NCI-H2227 (cell line): ENCODE results near the gene INAFM2.

Experiments
- DNase-seq: peaks from one replicate; lab custom pipeline; 2025; ENCODE audit not compliant: unreplicated experiment; lab: John Stamatoyannopoulos, UW

Gene INAFM2

GRCh38 chr15:40323239-40323952 lies at the start of gene INAFM2:
TSS of gene INAFM2 (plus strand) at chr15:40323692. CDS start at chr15:40324056, 364 bp downstream.
- DNase-seq: peak; percentile 94

GRCh38 chr15:40274350-40275274 lies 48.9 kb upstream of the INAFM2 start:
- peak; percentile 76 for DNase-seq

GRCh38 chr15:40275523-40275922 lies 48.0 kb upstream of the INAFM2 start:
- DNase-seq: no peak

GRCh38 chr15:40275954-40276353 lies 47.5 kb upstream of the INAFM2 start:
- no peak for DNase-seq

DNA sequence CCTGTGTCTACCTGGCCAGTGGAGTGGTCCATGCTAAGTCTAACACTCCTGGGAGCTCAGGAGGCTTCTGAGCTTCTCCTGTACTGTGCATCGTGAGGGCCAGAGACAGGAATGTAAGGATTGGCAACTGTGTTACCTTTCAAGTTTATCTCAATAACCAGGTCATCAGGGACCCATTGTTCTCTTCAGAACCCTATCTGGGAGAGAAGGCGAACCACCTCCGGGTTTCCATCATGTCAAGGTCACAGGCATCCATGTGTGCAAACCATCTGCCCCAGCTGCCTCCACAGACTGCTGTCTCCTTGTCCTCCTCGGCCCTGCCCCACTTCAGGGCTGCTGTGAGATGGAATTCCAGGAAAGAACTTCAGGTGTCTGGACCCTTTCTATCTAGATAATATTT lies 46.6 kb upstream of the INAFM2 start:
- no peak for DNase-seq

- DNase-seq: no peak
These were observed 46.0 kb upstream of the INAFM2 start for GRCh38 chr15:40277471-40277870.

DNA sequence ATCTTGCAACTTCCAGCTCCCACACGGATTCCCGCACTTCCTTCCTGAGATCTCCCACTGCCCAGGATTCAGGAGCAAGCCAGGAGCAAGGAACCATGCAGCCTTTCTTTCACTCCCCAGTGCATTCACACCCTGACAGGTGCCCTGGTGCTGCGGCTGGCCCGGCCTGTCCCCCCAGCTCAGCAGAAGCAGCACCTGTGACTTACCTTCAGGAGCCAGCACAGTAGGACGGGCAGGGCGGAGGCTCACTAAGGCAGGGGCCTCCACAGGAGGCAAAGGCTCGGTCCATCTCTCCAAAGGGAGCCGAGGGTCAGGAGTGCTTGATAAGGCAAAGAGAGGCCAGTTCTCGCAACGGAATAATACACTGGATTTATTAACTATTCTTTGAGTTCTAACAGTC lies 45.5 kb upstream of the INAFM2 start:
- DNase-seq: no peak

DNA sequence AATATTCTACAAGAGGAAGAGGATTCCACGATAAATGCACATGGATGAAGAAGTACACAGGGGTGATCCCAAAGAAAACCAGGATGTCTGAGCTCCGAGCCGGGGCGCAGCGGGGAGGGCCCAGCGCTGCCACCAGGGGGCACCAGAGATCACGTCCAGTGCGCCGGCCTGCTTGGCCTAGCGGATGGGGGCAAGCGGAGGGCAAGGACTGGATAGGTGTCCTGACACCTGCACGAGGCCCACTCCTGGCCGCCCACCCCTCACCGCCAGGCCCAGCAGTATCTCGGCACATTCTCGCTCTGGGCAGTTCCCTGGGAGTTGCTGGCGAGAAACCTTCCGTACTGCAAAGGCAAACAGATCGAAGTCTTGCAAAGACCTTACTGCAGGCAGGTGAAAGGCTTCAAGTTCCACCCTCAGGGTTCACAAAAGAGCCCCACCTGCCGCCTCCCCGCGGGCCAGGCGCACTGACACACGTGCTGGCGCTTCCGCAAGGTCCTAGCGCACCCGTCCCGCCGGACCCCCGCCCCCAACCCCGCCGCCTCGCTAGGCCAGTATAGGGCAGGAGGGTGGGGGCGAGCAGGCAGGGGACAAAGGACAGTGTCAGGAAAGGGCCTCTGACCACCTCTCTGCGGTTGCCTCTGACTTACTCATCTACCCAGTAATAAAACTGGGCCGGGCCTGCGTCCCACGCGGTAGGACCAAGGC lies 43.9 kb upstream of the INAFM2 start:
- DNase-seq: no peak

- DNase-seq: no peak
These were observed 43.0 kb upstream of the INAFM2 start for GRCh38 chr15:40280260-40281056.

DNA sequence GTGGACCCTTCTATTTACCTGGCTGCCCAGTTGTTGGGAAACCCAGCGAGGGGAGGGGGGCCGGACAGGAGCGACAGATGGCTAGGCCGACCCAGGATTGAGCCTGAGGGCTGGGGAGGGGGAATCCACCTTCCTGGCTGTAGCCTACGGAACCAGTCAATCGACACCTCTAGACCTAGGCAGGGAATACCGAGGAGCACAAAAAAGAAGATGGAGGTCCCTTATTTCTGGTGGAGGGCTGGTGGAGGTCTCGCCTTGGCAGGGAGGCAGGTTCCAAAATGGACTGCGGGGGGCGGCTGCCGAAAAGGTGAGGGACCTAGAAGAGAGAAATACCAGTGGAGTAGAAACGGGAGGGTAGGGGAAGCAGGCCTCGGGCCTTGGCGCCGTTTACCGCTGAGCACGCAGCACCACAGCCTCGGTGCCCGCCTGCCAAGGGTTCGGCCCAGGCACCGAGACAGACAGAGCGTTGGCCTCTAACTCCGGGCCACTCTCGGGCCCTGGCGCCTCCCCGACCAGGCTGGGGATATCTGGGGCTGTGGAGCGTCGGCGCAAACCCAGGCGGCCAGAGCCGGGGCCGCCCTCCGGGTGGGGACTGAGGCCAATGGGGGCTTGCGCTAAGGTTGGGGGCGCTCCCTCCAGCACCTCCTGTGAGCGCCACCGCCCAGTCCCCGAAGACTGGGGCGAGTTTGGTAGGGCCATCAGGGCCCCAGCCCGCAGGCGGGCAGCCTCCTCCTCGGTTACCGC lies 42.3 kb upstream of the INAFM2 start:
- no peak for DNase-seq

DNA sequence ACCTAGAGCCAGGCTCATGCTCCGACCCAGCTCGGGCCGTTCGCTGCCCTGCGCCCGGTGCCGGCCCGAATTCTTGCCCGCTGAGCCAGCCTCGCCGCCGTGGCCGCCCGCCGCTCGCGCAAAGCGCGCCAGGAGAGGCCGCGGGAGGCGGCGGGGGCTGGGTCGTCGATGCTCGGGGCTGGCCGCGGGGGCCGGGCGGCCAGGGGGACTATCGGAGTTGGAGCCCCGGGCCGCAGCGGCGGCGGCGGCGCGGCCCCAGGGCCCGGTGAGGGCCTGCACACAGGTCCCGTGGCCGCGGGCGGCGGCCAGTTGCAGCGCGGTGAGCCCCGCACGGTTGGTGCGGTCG lies 41.7 kb upstream of the INAFM2 start:
- no peak for DNase-seq

GRCh38 chr15:40282147-40282868 lies 41.2 kb upstream of the INAFM2 start:
- peak; percentile 57 for DNase-seq

- DNase-seq: peak; percentile 43
These were observed 40.5 kb upstream of the INAFM2 start, which contains the start of gene ANKRD63 for GRCh38 chr15:40282869-40283614. TSS of gene ANKRD63 (minus strand) at chr15:40283064. CDS start at chr15:40282586, 478 bp downstream.

GRCh38 chr15:40283615-40284300 lies 39.7 kb upstream of the INAFM2 start:
- DNase-seq: no peak

DNA sequence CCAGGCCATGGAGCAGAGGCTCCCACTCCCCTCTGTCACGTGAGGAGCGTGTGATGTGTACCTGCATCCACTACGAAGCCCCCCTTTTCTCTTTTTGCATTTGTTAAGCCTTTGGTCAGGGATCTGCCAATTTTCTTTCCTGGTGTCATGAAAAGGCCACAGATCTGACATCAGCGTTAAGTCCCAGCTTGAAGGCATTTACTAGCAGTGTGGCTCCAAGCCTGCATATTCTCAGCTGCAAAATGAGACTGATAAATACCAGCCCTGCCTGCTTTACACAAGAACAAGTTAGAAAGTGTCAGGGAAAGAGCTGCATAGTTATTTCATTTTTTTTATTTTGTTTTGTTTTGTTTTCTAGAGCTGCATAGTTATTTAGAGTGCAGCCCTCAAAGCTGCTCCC lies 38.3 kb upstream of the INAFM2 start:
- no peak for DNase-seq

DNA sequence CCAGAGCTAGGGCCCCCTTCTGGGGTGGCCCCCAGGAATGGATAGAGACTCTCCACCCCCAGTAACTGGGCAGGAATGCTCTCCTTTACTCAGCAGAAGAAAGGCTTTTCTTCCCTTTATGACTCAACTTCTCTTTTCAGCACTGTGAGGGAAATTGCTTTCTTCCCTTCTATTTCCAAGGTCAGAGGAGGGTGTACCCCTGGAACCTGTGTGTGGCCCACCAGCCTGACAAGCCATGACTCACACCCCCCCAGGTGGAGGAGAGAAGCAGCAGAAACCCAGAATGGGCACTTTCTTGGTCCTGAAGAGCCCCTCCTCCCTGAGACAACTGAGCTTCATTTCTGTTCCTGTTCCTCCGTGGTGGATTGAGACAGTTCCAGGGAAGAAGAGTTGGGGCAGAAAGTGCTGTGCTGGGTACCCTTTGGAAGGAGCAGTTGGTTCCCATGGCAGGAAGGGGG lies 37.9 kb upstream of the INAFM2 start:
- no peak for DNase-seq

DNA sequence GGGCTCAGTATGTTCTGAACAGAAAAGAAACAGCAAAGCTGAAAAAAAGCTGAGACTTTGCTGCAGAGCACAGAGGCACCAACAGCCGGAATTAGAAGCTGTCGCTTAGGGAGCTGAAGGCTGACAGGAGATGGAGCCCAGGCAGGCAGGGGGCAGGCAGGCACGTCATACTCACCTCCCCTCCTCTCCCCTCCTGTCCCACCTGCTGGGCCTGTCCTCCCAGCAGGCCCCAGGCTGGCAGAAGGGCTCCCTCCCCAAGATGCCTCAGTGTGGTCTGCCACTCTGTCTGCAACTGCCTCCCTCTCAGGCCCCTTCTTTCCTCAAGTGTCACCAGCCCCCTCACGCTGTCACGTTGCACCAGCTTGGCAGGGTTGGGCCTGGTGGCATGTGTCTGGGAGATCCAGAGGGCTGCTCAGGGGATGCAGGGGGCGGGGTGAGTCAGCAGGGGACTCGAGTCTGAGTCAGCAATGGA lies 37.4 kb upstream of the INAFM2 start:
- DNase-seq: no peak

- no peak for DNase-seq
These were observed 36.7 kb upstream of the INAFM2 start for GRCh38 chr15:40286794-40287193.
